HG03442 (cell line): ENCODE measurements around the gene SLC28A3.

Experiments used
- ATAC-seq: cut with Tn5 transposase; IDR thresholded peaks from one replicate; pipeline ENCODE4 v1.9.1; 2021; ENCODE audit warnings: mild to moderate bottlenecking, moderate library complexity; ENCODE audit not compliant: unreplicated experiment

SLC28A3 gene

DNA sequence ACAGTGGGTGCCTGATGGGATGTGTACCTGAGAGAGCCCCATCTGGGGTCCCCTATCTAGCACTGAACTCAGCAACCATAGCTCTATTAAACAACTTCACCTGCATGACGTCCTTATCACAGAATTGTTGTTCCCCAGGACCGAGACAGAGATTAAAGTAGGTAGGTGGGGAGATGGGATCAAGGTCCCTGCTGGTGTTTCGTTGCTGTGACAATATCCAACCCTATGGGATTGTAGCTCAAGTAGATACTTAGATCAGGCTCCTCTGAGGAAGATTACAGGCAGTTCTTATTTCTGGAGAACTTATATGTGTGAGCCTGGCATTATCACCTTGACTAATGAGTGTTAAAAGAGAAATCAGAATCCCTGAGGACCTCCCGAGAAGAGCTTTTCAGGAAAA, 84.9 kb downstream of the SLC28A3 start:
- no peak for ATAC-seq

- ATAC-seq, result no peak
Measured at GRCh38 chr9:84254972-84255371, 85.6 kb downstream of the SLC28A3 start.

DNA sequence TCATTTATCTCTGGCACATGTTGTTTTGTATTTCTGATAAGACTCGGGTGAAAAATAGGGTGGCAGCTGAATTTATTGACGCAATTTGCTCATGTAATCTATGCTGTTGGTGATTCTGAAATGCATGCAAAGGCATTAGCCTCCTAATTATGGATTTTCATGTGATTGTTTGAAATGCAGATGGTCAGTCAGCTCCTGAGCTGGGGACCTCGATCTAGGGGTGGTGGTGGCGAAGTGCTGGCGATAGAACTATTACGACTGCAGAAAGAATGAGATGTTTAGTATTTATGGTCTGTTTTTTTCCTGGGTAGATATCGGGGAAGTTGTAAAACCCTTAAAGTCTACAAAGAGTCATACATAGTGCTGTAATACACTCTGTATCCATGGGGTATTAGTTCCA, 88.6 kb downstream of the SLC28A3 start:
- no peak for ATAC-seq

DNA sequence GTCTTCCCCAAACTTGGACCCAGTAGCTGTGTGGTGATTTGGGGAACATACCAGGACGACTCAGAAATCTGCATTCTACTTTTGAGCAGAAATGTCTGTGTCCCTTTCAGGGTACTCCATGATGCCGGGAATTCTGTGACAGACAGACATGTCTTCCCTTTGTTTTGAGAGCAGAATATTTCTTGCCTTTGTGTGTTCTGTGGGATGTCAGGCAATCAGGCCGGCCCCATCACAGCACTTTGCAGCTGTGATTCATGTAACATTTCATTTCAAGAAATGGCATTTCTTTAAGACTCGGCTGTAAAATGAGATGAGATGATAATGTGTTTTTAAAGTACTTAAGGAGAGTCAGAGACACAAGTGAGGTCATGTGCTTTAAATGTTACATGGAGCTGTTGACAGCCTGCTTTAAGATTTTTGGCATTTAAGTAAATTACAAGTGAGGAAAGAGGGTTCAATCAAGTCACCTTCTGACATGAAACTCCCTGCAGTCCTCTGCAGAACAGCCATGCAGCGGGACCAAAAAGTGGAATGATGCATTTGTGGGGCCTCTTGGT, 98.7 kb downstream of the SLC28A3 start:
- ATAC-seq, result no peak

DNA sequence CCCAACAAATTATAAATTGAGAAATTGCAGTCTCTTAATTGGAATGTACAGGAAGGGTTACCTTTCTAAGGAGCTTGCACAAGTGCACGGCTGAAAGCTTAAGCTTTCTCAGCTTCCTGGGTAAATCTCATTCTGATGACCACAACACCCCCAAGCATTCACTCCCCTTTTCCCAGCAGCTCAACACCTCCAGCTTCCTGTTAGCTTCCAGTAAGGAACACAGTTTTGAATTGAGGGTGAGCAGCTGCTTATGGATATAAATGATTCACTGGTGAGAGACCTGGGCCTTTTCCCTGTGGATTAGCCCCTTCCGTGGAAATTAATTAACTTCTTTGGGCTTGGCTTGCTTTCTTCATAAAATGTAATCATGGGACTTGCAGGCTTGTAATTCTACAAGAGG, 101.2 kb downstream of the SLC28A3 start:
- no peak for ATAC-seq

- ATAC-seq, result no peak
Measured at GRCh38 chr9:84238652-84239051, 101.9 kb downstream of the SLC28A3 start.

GRCh38 chr9:84235511-84235910, 105.0 kb downstream of the SLC28A3 start:
- no peak for ATAC-seq

GRCh38 chr9:84230355-84231145, 110.0 kb downstream of the SLC28A3 start:
- ATAC-seq, result no peak

DNA sequence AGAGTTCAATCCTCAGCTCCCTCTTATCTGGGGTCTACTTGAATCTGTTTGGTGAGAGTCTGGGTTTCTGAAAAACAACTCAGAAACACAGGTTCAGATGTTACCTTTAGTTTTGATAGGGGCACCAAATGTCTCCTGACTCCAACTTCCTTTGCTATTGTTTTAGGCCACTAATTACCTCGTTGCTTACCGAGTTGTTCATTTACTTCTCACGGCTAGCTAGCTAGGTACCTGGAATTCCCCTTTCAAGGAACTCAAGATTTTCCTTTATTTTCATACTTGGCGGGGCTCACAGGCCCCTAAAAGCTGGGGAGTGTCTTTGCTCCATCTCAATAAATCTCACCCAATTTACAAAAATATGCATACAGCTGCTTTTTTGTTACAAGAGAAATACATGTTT, 111.4 kb downstream of the SLC28A3 start:
- ATAC-seq, result no peak

GRCh38 chr9:84228130-84228720, 112.3 kb downstream of the SLC28A3 start:
- no peak for ATAC-seq

- no peak for ATAC-seq
Measured at GRCh38 chr9:84226126-84226525, 114.4 kb downstream of the SLC28A3 start.
